SU-DHL-6 (cell line): Measurements from ENCODE around the gene DDX31.

Source experiments
- H2AFZ ChIP-seq: fragments of 200-600 bp; sonication (generic); 2 replicates; pipeline ENCODE4 v1.6.1; 2014; ENCODE audit warnings: low read depth, mild to moderate bottlenecking, moderate library complexity, mixed read lengths, antibody characterized with exemption, low read length; ENCODE audit not compliant: severe bottlenecking
- H3F3A ChIP-seq: fragments of 200-600 bp; shearing (Covaris generic); 2 replicates; pipeline ENCODE4 v1.6.0; 2016; ENCODE audit warnings: antibody characterized with exemption, mild to moderate bottlenecking; ENCODE audit not compliant: insufficient read depth
- H3K27ac ChIP-seq: fragments of 200-600 bp; sonication (generic); 2 replicates; pipeline ENCODE4 v1.5.1; 2016; ENCODE audit warnings: low read depth, mild to moderate bottlenecking, low read length, moderate library complexity, mixed read lengths
- H3K27me3 ChIP-seq: fragments of 200-600 bp; sonication (generic), shearing (Covaris generic); 2 replicates; pipeline ENCODE4 v1.6.0; 2014; ENCODE audit warnings: mild to moderate bottlenecking, low read length
- H3K36me3 ChIP-seq: fragments of 200-600 bp; sonication (generic); 2 replicates; pipeline ENCODE4 v1.6.1; 2014; ENCODE audit warnings: mild to moderate bottlenecking, low read length, mixed read lengths
- H3K4me2 ChIP-seq: fragments of 300-600, 200-600 bp; shearing (Covaris generic), sonication (generic); 2 replicates; pipeline ENCODE4 v1.6.0; 2014; ENCODE audit warnings: low read length, low read depth, mild to moderate bottlenecking; ENCODE audit not compliant: poor library complexity, severe bottlenecking
- H3K4me3 ChIP-seq: fragments of 200-600 bp; sonication (generic); 2 replicates; pipeline ENCODE4 v1.5.1; 2014; ENCODE audit warnings: antibody characterized with exemption, low read length, mild to moderate bottlenecking, mixed read lengths; ENCODE audit not compliant: insufficient read depth, poor library complexity, severe bottlenecking
- H3K79me2 ChIP-seq: fragments of 200-600 bp; sonication (generic); 2 replicates; pipeline ENCODE4 v1.6.1; 2014; ENCODE audit warnings: mild to moderate bottlenecking, low read length, moderate library complexity; ENCODE audit not compliant: insufficient read depth
- H3K9ac ChIP-seq: fragments of 200-600 bp; sonication (generic); 2 replicates; pipeline ENCODE4 v1.7.0; 2014; ENCODE audit warnings: mild to moderate bottlenecking, low read length
- H3K9me2 ChIP-seq: fragments of 200-600 bp; sonication (generic); replicated peaks from 2 replicates; pipeline ENCODE4 v1.6.1; 2014; ENCODE audit warnings: low read length; ENCODE audit not compliant: insufficient read depth
- H3K9me3 ChIP-seq: fragments of 200-600 bp; sonication (generic); 2 replicates; pipeline ENCODE4 v1.6.1; 2014; ENCODE audit warnings: low read length, mixed read lengths; ENCODE audit not compliant: insufficient read depth
- H4K20me1 ChIP-seq: fragments of 200-600 bp; sonication (generic); 2 replicates; pipeline ENCODE4 v1.6.1; 2014; ENCODE audit warnings: low read depth, mild to moderate bottlenecking, antibody characterized with exemption, low read length, moderate library complexity, mixed read lengths
- CTCF ChIP-seq: fragments of 200-600 bp; sonication (generic); IDR thresholded peaks from one replicate; pipeline ENCODE4 v1.5.1; 2017; ENCODE audit warnings: antibody characterized with exemption, mild to moderate bottlenecking, low read length, moderate library complexity; ENCODE audit not compliant: insufficient read depth, poor library complexity, severe bottlenecking
- EZH2phosphoT487 ChIP-seq: fragments of 200-600 bp; sonication (generic), shearing (Covaris generic); conservative IDR thresholded peaks from 2 replicates; pipeline ENCODE4 v1.6.1; 2018; ENCODE audit warnings: mild to moderate bottlenecking, antibody characterized with exemption, low read length, moderate library complexity, mixed read lengths

The DDX31 gene

GRCh38 chr9:132582786-132583583 is 86.8 kb downstream of the DDX31 start:
- H3K9ac ChIP-seq, result no peak overlapping the region
- no peaks in the 10 kb centered on the region for H3K79me2 ChIP-seq
- no peaks in the 10 kb centered on the region for H3K36me3 ChIP-seq
- no peaks in the 10 kb centered on the region for H3K9me2 ChIP-seq
- no peaks in the 10 kb centered on the region for H4K20me1 ChIP-seq
- H2AFZ ChIP-seq, result no peak overlapping the region
- TF ChIP-seq EZH2phosphoT487 (no peak), CTCF (no peak)
- no peaks in the 10 kb centered on the region for H3K27me3 ChIP-seq
- H3K27ac ChIP-seq, result no peak overlapping the region
- no peak overlapping the region for H3K4me2 ChIP-seq
- no peak overlapping the region for H3K4me3 ChIP-seq
- no peaks in the 10 kb centered on the region for H3K9me3 ChIP-seq
- H3F3A ChIP-seq, result no peaks in the 10 kb centered on the region

DNA sequence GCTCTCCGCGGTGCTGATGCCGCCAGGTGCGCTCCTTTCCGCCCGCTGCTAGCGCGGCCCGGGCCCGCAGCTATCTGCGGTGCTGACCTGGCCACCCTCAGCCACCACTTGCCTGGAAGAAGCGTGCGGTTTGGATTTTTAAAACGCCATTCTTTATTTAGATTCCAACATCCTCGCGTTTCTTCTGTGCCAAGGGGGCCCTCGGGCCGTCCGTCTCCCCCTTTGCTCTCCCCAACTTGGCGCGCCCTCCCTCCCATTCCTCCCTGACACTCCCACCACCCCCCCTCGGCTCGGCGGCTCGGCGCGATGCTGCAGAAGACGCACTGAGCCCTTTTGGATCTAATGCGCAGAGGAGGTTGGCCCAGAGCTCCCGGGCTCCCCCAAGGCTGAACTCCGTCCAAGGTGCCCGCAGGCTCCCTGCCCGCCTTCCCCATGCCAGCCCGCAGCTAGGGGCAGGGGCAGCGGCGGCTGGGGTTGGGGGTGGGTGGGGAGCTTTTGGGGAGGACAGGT is 87.5 kb downstream of the DDX31 start, which contains the start of gene BARHL1:
Gene BARHL1, plus strand, starts transcription at position 331 of the 510 bp plus-strand sequence. CDS start 192 bp downstream, outside the sequence.
- Histone ChIP-seq H3K79me2 (no peaks in the 10 kb centered on the region), H3K27ac (no peak within 1 kb of the TSS), H3K9ac (no peak within 1 kb of the TSS), H3K9me2 (no peaks in the 10 kb centered on the region), H3K9me3 (no peaks in the 10 kb centered on the region), H3F3A (no peaks in the 10 kb centered on the region), H3K4me2 (no peak within 1 kb of the TSS), H2AFZ (no peak within 1 kb of the TSS), H4K20me1 (no peaks in the 10 kb centered on the region), H3K4me3 (no peak within 1 kb of the TSS), H3K36me3 (no peaks in the 10 kb centered on the region), H3K27me3 (no peaks in the 10 kb centered on the region)
- no peak for TF ChIP-seq EZH2phosphoT487
- TF ChIP-seq CTCF, result no peak

GRCh38 chr9:132579427-132579798 is 90.4 kb downstream of the DDX31 start:
- Histone ChIP-seq H3K27ac (no peak overlapping the region), H3K79me2 (no peaks in the 10 kb centered on the region), H3K4me2 (no peak overlapping the region), H4K20me1 (no peaks in the 10 kb centered on the region), H3F3A (no peaks in the 10 kb centered on the region), H2AFZ (no peak overlapping the region), H3K27me3 (no peaks in the 10 kb centered on the region), H3K9ac (no peak overlapping the region), H3K9me2 (no peaks in the 10 kb centered on the region), H3K4me3 (no peak overlapping the region), H3K9me3 (no peaks in the 10 kb centered on the region), H3K36me3 (no peaks in the 10 kb centered on the region)
- TF ChIP-seq EZH2phosphoT487, result no peak
- no peak for TF ChIP-seq CTCF
